ENCODE measurements around the gene CHST1. TPM values are rescaled to one million over a fixed set of nuclear protein-coding genes. Genes with fewer than 3 reads are reported as not detected.

CHST1 gene
- total RNA-seq, 1 donor from 2014 or later: 0.88 TPM

GRCh38 chr11:45655347-45655756, 10.1 kb downstream of the CHST1 start:
- no peak for DNase-seq (ENCODE audit: low read depth)
- no peaks in the 10 kb centered on the region for H3K36me3 ChIP-seq (ENCODE audit: control insufficient read depth, insufficient read depth, low read length)
- peak; percentile 95 for TF ChIP-seq CTCF (IDR thresholded peaks at IDR 0.05; ENCODE audit: insufficient read depth, low read length, poor library complexity, severe bottlenecking)
- peaks cover 11% of the 10 kb centered on the region for H3K27me3 ChIP-seq (ENCODE audit: control insufficient read depth, insufficient read depth, low read length)
- no peak overlapping the region for H3K4me3 ChIP-seq (ENCODE audit: low read depth, low read length)

- peaks cover 8% of the 10 kb centered on the region for H3K27me3 ChIP-seq (ENCODE audit: control insufficient read depth, insufficient read depth, low read length)
- no peaks in the 10 kb centered on the region for H3K36me3 ChIP-seq (ENCODE audit: control insufficient read depth, insufficient read depth, low read length)
- no peak overlapping the region for H3K4me3 ChIP-seq (ENCODE audit: low read depth, low read length)
- no peak for DNase-seq (ENCODE audit: low read depth)
- no peak for TF ChIP-seq CTCF (IDR thresholded peaks at IDR 0.05; ENCODE audit: insufficient read depth, low read length, poor library complexity, severe bottlenecking)
Observed at GRCh38 chr11:45655012-45655283, 10.5 kb downstream of the CHST1 start.

GRCh38 chr11:45654231-45655011, 11.0 kb downstream of the CHST1 start:
- no peak overlapping the region for H3K4me3 ChIP-seq (ENCODE audit: low read depth, low read length)
- H3K36me3 ChIP-seq (ENCODE audit: control insufficient read depth, insufficient read depth, low read length): no peaks in the 10 kb centered on the region
- DNase-seq (ENCODE audit: low read depth): no peak
- no peak for TF ChIP-seq CTCF (IDR thresholded peaks at IDR 0.05; ENCODE audit: insufficient read depth, low read length, poor library complexity, severe bottlenecking)
- peaks cover 8% of the 10 kb centered on the region for H3K27me3 ChIP-seq (ENCODE audit: control insufficient read depth, insufficient read depth, low read length)

GRCh38 chr11:45653277-45653676, 12.1 kb downstream of the CHST1 start:
- no peak overlapping the region for H3K4me3 ChIP-seq (ENCODE audit: low read depth, low read length)
- H3K36me3 ChIP-seq (ENCODE audit: control insufficient read depth, insufficient read depth, low read length): no peaks in the 10 kb centered on the region
- no peak for DNase-seq (ENCODE audit: low read depth)
- TF ChIP-seq CTCF (IDR thresholded peaks at IDR 0.05; ENCODE audit: insufficient read depth, low read length, poor library complexity, severe bottlenecking): no peak
- peaks cover 8% of the 10 kb centered on the region for H3K27me3 ChIP-seq (ENCODE audit: control insufficient read depth, insufficient read depth, low read length)

GRCh38 chr11:45652781-45653180, 12.6 kb downstream of the CHST1 start:
- DNase-seq (ENCODE audit: low read depth): no peak

More at GRCh38 chr11:45652781-45653180, 12.6 kb downstream of the CHST1 start:
- Histone ChIP-seq H3K36me3 (ENCODE audit: control insufficient read depth, insufficient read depth, low read length) (no peaks in the 10 kb centered on the region), H3K4me3 (ENCODE audit: low read depth, low read length) (no peak overlapping the region), H3K27me3 (ENCODE audit: control insufficient read depth, insufficient read depth, low read length) (peaks cover 8% of the 10 kb centered on the region)
- TF ChIP-seq CTCF (IDR thresholded peaks at IDR 0.05; ENCODE audit: insufficient read depth, low read length, poor library complexity, severe bottlenecking): no peak
